K562 (cell line): ENCODE data around the gene WTAP. TPM values are rescaled to one million over a fixed set of nuclear protein-coding genes. Genes with fewer than 3 reads are reported as not detected.

Experiments used
- ATF4 ChIP-seq: fragments of 450-650 bp; formaldehyde crosslinking; IDR thresholded peaks from 2 replicates; pipeline ENCODE4 v1.4.0; 2022; ENCODE audit warnings: mild to moderate bottlenecking, moderate library complexity
- CBX2 ChIP-seq: fragments of 200-600 bp; sonication (generic); IDR thresholded peaks from one replicate; pipeline ENCODE4 v1.6.1; 2012; ENCODE audit warnings: mild to moderate bottlenecking, low read length, inconsistent platforms; ENCODE audit not compliant: insufficient read depth, poor library complexity, severe bottlenecking
- CTBP1 ChIP-seq: fragments of 450-650 bp; IDR thresholded peaks from 2 replicates; pipeline ENCODE4 v1.6.1; 2016; ENCODE audit warnings: borderline replicate concordance
- E2F4 ChIP-seq: sonication (generic); formaldehyde crosslinking; IDR thresholded peaks from 2 replicates; pipeline ENCODE4 v1.8.0; 2022; ENCODE audit warnings: mild to moderate bottlenecking, low read depth, missing genetic modification reagents
- E4F1 ChIP-seq: fragments of 250-450 bp; sonication (Bioruptor Pico); IDR thresholded peaks from 2 replicates; pipeline ENCODE4 v1.5.0; 2021; ENCODE audit warnings: mild to moderate bottlenecking, borderline replicate concordance
- IFI16 ChIP-seq: fragments of 250-450 bp; sonication (Bioruptor Pico); IDR thresholded peaks from 2 replicates; pipeline ENCODE4 v2.1.2; 2022; ENCODE audit warnings: mild to moderate bottlenecking, inconsistent platforms
- NFIX ChIP-seq: fragments of 250-450 bp; sonication (Bioruptor Pico); IDR thresholded peaks from 2 replicates; pipeline ENCODE4 v1.4.0; 2020; ENCODE audit warnings: low read depth, mild to moderate bottlenecking, moderate library complexity
- NFRKB ChIP-seq: fragments of 450-650 bp; IDR thresholded peaks from 2 replicates; pipeline ENCODE4 v1.6.1; 2016; ENCODE audit warnings: low read depth
- PCBP2 ChIP-seq: fragments of 200-400 bp; formaldehyde crosslinking; IDR thresholded peaks from 2 replicates; pipeline ENCODE4 v1.6.1; 2018; ENCODE audit warnings: low read length, low read depth, mild to moderate bottlenecking, moderate library complexity; ENCODE audit not compliant: poor library complexity, severe bottlenecking
- POLR2AphosphoS5 ChIP-seq: IDR thresholded peaks from 2 replicates; pipeline ENCODE4 v1.6.1; 2011; ENCODE audit warnings: mild to moderate bottlenecking, low read depth, low read length, moderate library complexity; ENCODE audit not compliant: control insufficient read depth, insufficient read depth
- RAD51 ChIP-seq: fragments of 450-650 bp; IDR thresholded peaks from 2 replicates; pipeline ENCODE4 v1.7.1; 2016; ENCODE audit warnings: low read depth, mild to moderate bottlenecking, borderline replicate concordance
- RBFOX2 ChIP-seq: fragments of 200-400 bp; formaldehyde crosslinking; IDR thresholded peaks from 2 replicates; pipeline ENCODE4 v1.6.1; 2017; ENCODE audit warnings: low read depth, mild to moderate bottlenecking, low read length, moderate library complexity
- RFX1 ChIP-seq: fragments of 450-650 bp; IDR thresholded peaks from 2 replicates; pipeline ENCODE4 v1.6.1; 2016; ENCODE audit warnings: mild to moderate bottlenecking, moderate library complexity
- SETDB1 ChIP-seq: IDR thresholded peaks from one replicate; pipeline ENCODE4 v1.6.1; 2012; ENCODE audit warnings: low read length, control low read depth, inconsistent platforms
- SIN3B ChIP-seq: fragments of 450-650 bp; IDR thresholded peaks from 2 replicates; pipeline ENCODE4 v1.6.1; 2017; ENCODE audit warnings: low read depth, mild to moderate bottlenecking, moderate library complexity
- ZBTB1 ChIP-seq: sonication (generic); formaldehyde crosslinking; IDR thresholded peaks from 2 replicates; pipeline ENCODE4 v1.8.1; 2023; ENCODE audit warnings: missing genetic modification reagents, low read depth, mild to moderate bottlenecking, borderline replicate concordance
- ZBTB43 ChIP-seq: sonication (generic); formaldehyde crosslinking; IDR thresholded peaks from 2 replicates; pipeline ENCODE4 v1.8.0; 2023; ENCODE audit warnings: mild to moderate bottlenecking, missing genetic modification reagents
- ZFPM2 ChIP-seq: fragments of 250-450 bp; sonication (Bioruptor Pico); IDR thresholded peaks from 2 replicates; pipeline ENCODE4 v1.5.1; 2022; ENCODE audit warnings: mild to moderate bottlenecking
- ZNF263 ChIP-seq: sonication (generic); formaldehyde crosslinking; IDR thresholded peaks from 2 replicates; pipeline ENCODE4 v1.8.0; 2022; ENCODE audit warnings: mild to moderate bottlenecking, missing genetic modification reagents, borderline replicate concordance
- ZNF398 ChIP-seq: fragments of 250-450 bp; sonication (Bioruptor Pico); IDR thresholded peaks from 2 replicates; pipeline ENCODE4 v1.8.0; 2021; ENCODE audit warnings: moderate library complexity, mild to moderate bottlenecking, inconsistent platforms
- polyA plus RNA-seq, 8 experiments: library from polyadenylated mRNA; depleted of rRNA in 4 of 8; stranded (reverse) in 5 of 8; unstranded in 3 of 8; fragments of >200 nt; fragmentation: Nextera tagmentation in 2 of 8; fragmentation: Illumina TruSeq in 1 of 8; extraction: Ambion mirVana in 2 of 8; extraction: Trizol in 1 of 8; gene quantifications; 2 replicates each; pipeline versions ENCODE4 v1.2.1 to v1.2.3, GENCODE V29; 2011 to 2014; ENCODE audit warnings: inconsistent platforms in 1 of 8, missing spikeins in 1 of 8
- total RNA-seq, 7 experiments: library from RNA; depleted of rRNA in 6 of 7; stranded (reverse); fragments of >200 nt in 6 of 7; fragmentation: Illumina TruSeq in 2 of 7; extraction: Trizol in 2 of 7; gene quantifications; 2 replicates each; pipeline versions ENCODE4 v1.2.1 to v1.2.3, GENCODE V29; 2011 to 2021; ENCODE audit warnings: low replicate concordance in 1 of 7

The WTAP gene
- total and polyA plus RNA-seq, 9 of the 15 experiments (the other 6 are each of a cell fraction or from before 2014, with no cell fraction given), result 52.4 to 156 (median 110) TPM

DNA sequence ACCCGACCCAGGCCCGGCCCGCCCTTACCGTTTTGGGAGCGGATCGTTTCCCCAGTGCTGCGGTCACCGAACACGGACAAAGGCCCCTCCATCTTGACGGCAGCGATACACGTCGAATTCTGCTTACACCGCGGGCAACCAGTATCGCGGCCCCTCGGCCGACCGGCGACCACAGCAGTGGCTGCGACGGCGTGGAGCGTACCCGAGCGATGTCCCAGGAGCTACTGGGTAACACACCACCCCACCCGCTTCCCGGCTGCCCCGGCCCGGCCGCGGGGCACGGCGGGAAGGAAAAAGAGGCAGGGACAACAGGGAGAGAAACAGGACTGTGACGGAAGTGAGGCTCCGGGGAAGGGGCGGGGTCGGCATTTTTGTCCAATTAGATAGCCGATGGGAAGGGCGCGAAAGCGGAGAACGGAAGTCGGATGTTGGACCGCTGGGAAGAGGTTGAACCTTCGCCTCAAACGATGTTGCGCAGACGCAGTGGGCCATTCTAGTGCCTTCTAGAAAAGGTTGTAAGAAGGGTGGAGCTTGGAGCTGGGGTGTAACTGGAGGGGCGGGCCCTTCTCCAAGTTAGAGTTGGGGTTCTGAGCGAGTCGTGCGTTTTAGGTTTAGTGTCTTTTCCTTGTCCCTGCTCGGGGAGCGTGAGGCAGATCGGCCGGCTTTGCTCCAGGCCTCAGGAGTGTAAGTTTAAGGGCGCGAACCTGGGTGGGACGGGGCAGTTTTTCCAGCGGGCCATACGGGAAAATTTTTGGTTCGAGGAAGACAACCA is 62.3 kb downstream of the WTAP start, which contains the start of gene TCP1 (continued):
- TF ChIP-seq ZNF398 (CRISPR knock-in tag) (no peak), RBFOX2 (peak; percentile 98), ZBTB1 (CRISPR knock-in tag) (no peak), SETDB1 (peak; percentile 70), SIN3B (peak; percentile 64; the same call in 1 of the 2 replicates), POLR2AphosphoS5 (peak; percentile 93), E4F1 (CRISPR knock-in tag) (no peak), NFRKB (no peak), E2F4 (CRISPR knock-in tag) (peak; percentile 87), NFIX (CRISPR knock-in tag) (no peak), CTBP1 (no peak; the same call in 1 of the 2 replicates), ZNF263 (CRISPR knock-in tag) (no peak), RFX1 (no peak), ZFPM2 (CRISPR knock-in tag) (no peak), PCBP2 (no peak), CBX2 (no peak), RAD51 (no peak), ZBTB43 (CRISPR knock-in tag) (no peak), IFI16 (CRISPR knock-in tag) (0 out of 2 replicates have a peak, but pooled peaks have one; percentile 32), ATF4 (peak; percentile 60; the same call in 1 of the 2 replicates)
